Heart right ventricle (tissue), 16 donors: ENCODE results near the gene R3HCC1L. TPM values are rescaled to one million over a fixed set of nuclear protein-coding genes. Genes with fewer than 3 reads are reported as not detected.

Experiments
- ATAC-seq, 8 donors: fragments of 200-7000 bp; cut with Tn5 transposase; one replicate each; pipeline ENCODE4 v1.9.1; 2020; ENCODE audit warnings: mild to moderate bottlenecking in 8 of 8, moderate library complexity in 8 of 8, moderate number of reproducible peaks in 1 of 8
- DNase-seq, 2 donors: peaks; one replicate each; pipeline ENCODE4 v3.0.0-alpha.2; 2020
- H3K27ac ChIP-seq, 10 donors: fragments of 200-600 bp; sonication (generic) in 2 of 10; one replicate each; pipeline versions ENCODE4 v1.5.0 to v1.8.0; 2020 to 2022; ENCODE audit warnings: mild to moderate bottlenecking in 3 of 10
- H3K27me3 ChIP-seq, 7 donors: fragments of 200-600 bp; one replicate each; pipeline ENCODE4 v1.8.0; 2021 to 2022; ENCODE audit warnings: mild to moderate bottlenecking in 2 of 7
- H3K36me3 ChIP-seq, 9 donors: fragments of 200-600 bp; sonication (generic) in 1 of 9; one replicate each; pipeline versions ENCODE4 v1.5.0 to v1.8.0; 2020 to 2022; ENCODE audit warnings: mild to moderate bottlenecking in 2 of 9
- H3K4me1 ChIP-seq, 9 donors: fragments of 200-600 bp; sonication (generic) in 1 of 9; one replicate each; pipeline versions ENCODE4 v1.5.0 to v1.8.0; 2020 to 2022; ENCODE audit warnings: mild to moderate bottlenecking in 4 of 9
- H3K4me3 ChIP-seq, 10 donors: fragments of 200-600 bp; sonication (generic) in 2 of 10; one replicate each; pipeline versions ENCODE4 v1.5.0 to v1.8.0; 2020 to 2022; ENCODE audit warnings: mild to moderate bottlenecking in 7 of 10, moderate library complexity in 2 of 10
- H3K9me3 ChIP-seq, 11 donors: fragments of 200-600 bp in 10 of 11; sonication (generic) in 2 of 11; one replicate each; pipeline versions ENCODE4 v1.5.0 to v1.8.0; 2013 to 2022; ENCODE audit warnings: mild to moderate bottlenecking in 2 of 11, control low read depth in 1 of 11, moderate library complexity in 1 of 11
- CTCF ChIP-seq, 9 donors: fragments of 200-600 bp; sonication (generic) in 2 of 9; IDR thresholded peaks; one replicate each; pipeline versions ENCODE4 v1.5.0 to v1.8.0; 2021 to 2022; ENCODE audit warnings: antibody characterized with exemption in 9 of 9, mild to moderate bottlenecking in 5 of 9, moderate library complexity in 1 of 9
- WGBS, 2 donors: extraction: QIAGEN DNeasy Blood & Tissue Kit; methylation state at CpG; one replicate each; pipeline ENCODE4 v1.1.7; 2013; ENCODE audit warnings: inconsistent platforms in 1 of 2; 5-methylcytosine and 5-hydroxymethylcytosine counted together
- intact Hi-C, 10 donors: fragments of 100-400 bp; cut with DNase I; formaldehyde crosslinking; loops; one replicate each; pipeline versions ENCODE4 v1.11.1 to v1.14.2; 2022
- polyA plus RNA-seq, 2 donors: library from polyadenylated mRNA; stranded (reverse); fragments of 200-250 nt; gene quantifications; one replicate each; pipeline ENCODE4 v1.2.3, GENCODE V29; 2013
- total RNA-seq, 10 donors: library from RNA; stranded (reverse); fragmentation: NEBNext Ultra II Directional in 3 of 10; extraction: Animal tissue kit (Norgen Biotek cat#: 25700) in 3 of 10; gene quantifications; one replicate each; pipeline versions ENCODE4 v1.2.1 to v1.2.4, GENCODE V29; 2021 to 2023
- donor health status: Arrhythmogenic right ventricular cardiomyopathy.
- donor health status: ischemic (EF 13 %, LVEDD 7.1; RV severe dilation, severe dysfunction).
- donor health status: healthy with polysubstance abuse.
- donor health status: DM: no; HTN: yes; CAD: no.
- donor health status: DM: no; HTN: no; CAD: no.
- donor health status: ischemic (EF 25% LVEDD 6.9; RV normal size, moderate dysfunction).
- donor health status: ischemic (EF 25% LVEDD 5.7; RV mildly dilated, moderate dysfunction).
- donor health status: healthy.
- donor health status: DM: yes; HTN: yes; CAD: no.
- donor health status: Ischemic cardiomyopathy.
- donor health status: ischemic (EF 35%, LVEDD 5.7; RV mildly dilated, moderate dysfunction).
- donor health status: nonischemic (EF 11% LVEDD 7.7; RV severe dilation, severe dysfunction).
- donor health status: DM: yes; HTN: yes; CAD: no.
- donor health status: PGD.
- donor health status: ischemic (EF 29% LVEDD 5.4; RV normal size, mild dysfunction).
- donor health status: nonischemic (EF 23%, LVEDD 6.1; RV moderate dilation, normal function).

Gene R3HCC1L
- total and polyA plus RNA-seq, 12 donors, result 3.3 to 6.9 (median 5.2) TPM

GRCh38 chr10:98193037-98193436 lies 58.6 kb downstream of the R3HCC1L start:
- no peak overlapping the region for H3K4me3 ChIP-seq
- intact Hi-C loops, result no loop called here
- no peak for TF ChIP-seq CTCF (IDR thresholded peaks at IDR 0.05)
- peaks cover 0 to 40% (median 4%) of the 10 kb centered on the region in 9 donors for H3K36me3 ChIP-seq
- 95% methylated on average over 2 of the region's 2 CpGs for WGBS, 2 donors
- H3K27ac ChIP-seq, result no peak overlapping the region
- peaks cover 0 to 13% (median 4%) of the 10 kb centered on the region in 9 donors for H3K4me1 ChIP-seq
- H3K27me3 ChIP-seq, result no peaks in the 10 kb centered on the region
- H3K9me3 ChIP-seq, result peaks cover 0 to 16% (median 4%) of the 10 kb centered on the region in 11 donors
- ATAC-seq (no peak), DNase-seq (no peak)

GRCh38 chr10:98194633-98195032 lies 60.2 kb downstream of the R3HCC1L start:
- no peak overlapping the region for H3K27ac ChIP-seq
- no peak for TF ChIP-seq CTCF (IDR thresholded peaks at IDR 0.05)
- peaks cover 0 to 17% (median 6%) of the 10 kb centered on the region in 9 donors for H3K4me1 ChIP-seq
- WGBS, 2 donors, result 89 to 91% methylated on average over 3 of the region's 3 CpGs
- no peak for DNase-seq
- peaks cover 0 to 29% (median 0%) of the 10 kb centered on the region in 9 donors for H3K36me3 ChIP-seq
- H3K27me3 ChIP-seq, result no peaks in the 10 kb centered on the region
- intact Hi-C loops, result no loop called here
- peaks cover 0 to 16% (median 4%) of the 10 kb centered on the region in 11 donors for H3K9me3 ChIP-seq
- no peak overlapping the region for H3K4me3 ChIP-seq
- ATAC-seq, result no peak

GRCh38 chr10:98195120-98195519 lies 60.7 kb downstream of the R3HCC1L start:
- no peak overlapping the region for H3K27ac ChIP-seq
- peaks cover 0 to 17% (median 6%) of the 10 kb centered on the region in 9 donors for H3K4me1 ChIP-seq
- DNase-seq, result no peak
- peaks cover 0 to 24% (median 0%) of the 10 kb centered on the region in 9 donors for H3K36me3 ChIP-seq
- H3K4me3 ChIP-seq, result no peak overlapping the region
- H3K27me3 ChIP-seq, result no peaks in the 10 kb centered on the region
- WGBS, 2 donors, result 84 to 86% methylated on average over 1 of the region's 1 CpG
- H3K9me3 ChIP-seq, result peaks cover 0 to 16% (median 4%) of the 10 kb centered on the region in 11 donors
- TF ChIP-seq CTCF (IDR thresholded peaks at IDR 0.05), result no peak
- intact Hi-C loops, result no loop called here
- no peak for ATAC-seq

- Histone ChIP-seq H3K4me3 (no peak overlapping the region), H3K27me3 (no peaks in the 10 kb centered on the region), H3K9me3 (peaks cover 0 to 16% (median 4%) of the 10 kb centered on the region in 11 donors), H3K4me1 (peaks cover 0 to 17% (median 6%) of the 10 kb centered on the region in 9 donors), H3K27ac (no peak overlapping the region), H3K36me3 (peaks cover 0 to 7% (median 0%) of the 10 kb centered on the region in 9 donors)
- intact Hi-C loops, result no loop called here
- DNase-seq, result no peak
- 70 to 84% methylated on average over 6 of the region's 6 CpGs for WGBS, 2 donors
- TF ChIP-seq CTCF (IDR thresholded peaks at IDR 0.05), result no peak
- ATAC-seq, result no peak
Measured at GRCh38 chr10:98196985-98197384, 62.5 kb downstream of the R3HCC1L start.
